PC-9 (cell line): Measurements from ENCODE around the gene SPAG9.

ENCODE experiments used
- EZH2 ChIP-seq: fragments of 200-600 bp; sonication (generic); IDR thresholded peaks from 2 replicates; pipeline ENCODE4 v1.8.0; 2017; ENCODE audit warnings: antibody characterized with exemption, low read depth
- TF ChIP-seq, protein P1 (sequence below): fragments of 200-600 bp; sonication (generic); conservative IDR thresholded peaks from 2 replicates; pipeline ENCODE4 v1.6.1; 2017; ENCODE audit warnings: mixed run types, antibody characterized with exemption, mild to moderate bottlenecking, moderate library complexity

DNA sequence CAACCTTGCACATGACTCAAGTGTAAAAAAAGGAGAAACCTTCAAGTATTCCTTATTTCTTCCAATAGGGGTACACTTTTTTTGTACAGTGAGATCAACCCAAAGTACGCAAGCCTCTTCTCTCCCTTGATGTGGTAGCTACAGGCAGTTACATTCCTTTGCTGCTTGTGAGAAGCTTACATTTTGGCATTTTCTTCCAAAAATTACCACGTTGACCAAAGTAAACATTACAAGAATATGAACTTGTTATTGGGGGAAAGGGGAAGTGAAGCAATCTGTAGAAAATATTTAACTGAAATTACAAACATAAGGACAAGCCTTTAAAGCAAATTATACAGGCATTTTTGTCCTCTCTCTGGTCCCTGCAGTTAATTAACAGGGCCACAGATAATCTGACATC is 157.5 kb downstream of the SPAG9 start:
- TF ChIP-seq EZH2: no peak
- TF ChIP-seq, protein P1, sequence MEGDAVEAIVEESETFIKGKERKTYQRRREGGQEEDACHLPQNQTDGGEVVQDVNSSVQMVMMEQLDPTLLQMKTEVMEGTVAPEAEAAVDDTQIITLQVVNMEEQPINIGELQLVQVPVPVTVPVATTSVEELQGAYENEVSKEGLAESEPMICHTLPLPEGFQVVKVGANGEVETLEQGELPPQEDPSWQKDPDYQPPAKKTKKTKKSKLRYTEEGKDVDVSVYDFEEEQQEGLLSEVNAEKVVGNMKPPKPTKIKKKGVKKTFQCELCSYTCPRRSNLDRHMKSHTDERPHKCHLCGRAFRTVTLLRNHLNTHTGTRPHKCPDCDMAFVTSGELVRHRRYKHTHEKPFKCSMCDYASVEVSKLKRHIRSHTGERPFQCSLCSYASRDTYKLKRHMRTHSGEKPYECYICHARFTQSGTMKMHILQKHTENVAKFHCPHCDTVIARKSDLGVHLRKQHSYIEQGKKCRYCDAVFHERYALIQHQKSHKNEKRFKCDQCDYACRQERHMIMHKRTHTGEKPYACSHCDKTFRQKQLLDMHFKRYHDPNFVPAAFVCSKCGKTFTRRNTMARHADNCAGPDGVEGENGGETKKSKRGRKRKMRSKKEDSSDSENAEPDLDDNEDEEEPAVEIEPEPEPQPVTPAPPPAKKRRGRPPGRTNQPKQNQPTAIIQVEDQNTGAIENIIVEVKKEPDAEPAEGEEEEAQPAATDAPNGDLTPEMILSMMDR: no peak
